SK-N-SH (cell line): ENCODE results near the gene ITGA2. TPM values are rescaled to one million over a fixed set of nuclear protein-coding genes. Genes with fewer than 3 reads are reported as not detected.

Experiments
- CTCF ChIA-PET: fragments of 300-600, 350-600 bp; formaldehyde crosslinking; extraction: SDS; loops from one replicate; lab custom pipeline; 2021; lab: Yijun Ruan, JAX
- POLR2A ChIA-PET: fragments of 350-600 bp; sonication (Branson Sonifier 250); formaldehyde crosslinking; extraction: SDS; loops from one replicate; lab custom pipeline; 2020; ENCODE audit warnings: antibody characterized with exemption, inconsistent platforms; lab: Yijun Ruan, JAX
- DNase-seq: peaks from one replicate; pipeline ENCODE4 v3.0.0; 2012
- H2AFZ ChIP-seq: fragments of 200-600 bp; sonication (generic); 2 replicates; pipeline ENCODE4 v1.8.1; 2016; ENCODE audit warnings: antibody characterized with exemption, mild to moderate bottlenecking, low read depth
- H3F3A ChIP-seq: fragments of 200-600 bp; sonication (generic); replicated peaks from 2 replicates; pipeline ENCODE3; 2016; ENCODE audit warnings: antibody characterized with exemption, mild to moderate bottlenecking; ENCODE audit not compliant: insufficient read depth
- H3K27ac ChIP-seq, 2 experiments: fragments of 200-500 bp in 1 of 2; fragments of 200-600 bp in 1 of 2; sonication (Bioruptor generic) in 1 of 2; sonication (generic), shearing (Covaris generic) in 1 of 2; 2 replicates each; pipeline versions ENCODE4 v1.5.1 to v1.6.1; 2014 to 2016; ENCODE audit warnings: low read depth in 2 of 2, inconsistent platforms in 1 of 2, low read length in 1 of 2, mild to moderate bottlenecking in 1 of 2, mixed read lengths in 1 of 2
- H3K27me3 ChIP-seq: fragments of 200-600 bp; sonication (generic), shearing (Covaris generic); 2 replicates; pipeline ENCODE4 v1.6.1; 2016; ENCODE audit warnings: mixed run types; ENCODE audit not compliant: insufficient read depth
- H3K36me3 ChIP-seq, 2 experiments: fragments of 200-500 bp in 1 of 2; fragments of 200-600 bp in 1 of 2; sonication (Bioruptor generic) in 1 of 2; sonication (generic) in 1 of 2; replicated peaks in 1 of 2; 2 replicates each; pipeline versions ENCODE3 to v1.5.1; 2014 to 2016; ENCODE audit warnings: low read length in 1 of 2, mild to moderate bottlenecking in 1 of 2; ENCODE audit not compliant: insufficient read depth in 2 of 2, control insufficient read depth in 1 of 2
- H3K4me1 ChIP-seq, 2 experiments: fragments of 200-500 bp in 1 of 2; fragments of 200-600 bp in 1 of 2; sonication (Bioruptor generic) in 1 of 2; sonication (generic), shearing (Covaris generic) in 1 of 2; 2 replicates each; pipeline versions ENCODE4 v1.5.1 to v1.6.1; 2014 to 2016; ENCODE audit warnings: low read depth in 1 of 2, low read length in 1 of 2, mixed run types in 1 of 2; ENCODE audit not compliant: insufficient read depth in 2 of 2, control insufficient read depth in 1 of 2
- H3K4me2 ChIP-seq: fragments of 200-600 bp; sonication (generic), shearing (Covaris generic); 2 replicates; pipeline ENCODE4 v1.6.1; 2017; ENCODE audit warnings: mixed run types
- H3K4me3 ChIP-seq, 2 experiments: fragments of 200-500 bp in 1 of 2; fragments of 200-600 bp in 1 of 2; sonication (Bioruptor generic) in 1 of 2; sonication (generic), shearing (Covaris generic) in 1 of 2; 2 replicates each; pipeline versions ENCODE4 v1.5.1 to v1.8.1; 2014 to 2016; ENCODE audit warnings: low read depth in 2 of 2, inconsistent platforms in 1 of 2, low read length in 1 of 2, mild to moderate bottlenecking in 1 of 2, mixed read lengths in 1 of 2, moderate library complexity in 1 of 2
- H3K79me2 ChIP-seq: fragments of 200-600 bp; sonication (generic); 2 replicates; pipeline ENCODE4 v1.8.1; 2017; ENCODE audit warnings: mild to moderate bottlenecking; ENCODE audit not compliant: insufficient read depth
- H3K9ac ChIP-seq: fragments of 200-600 bp; sonication (generic); 2 replicates; pipeline ENCODE4 v1.6.1; 2017; ENCODE audit warnings: mixed run types
- H3K9me2 ChIP-seq: fragments of 200-600 bp; sonication (generic); 2 replicates; pipeline ENCODE4 v1.6.1; 2017; ENCODE audit warnings: mixed run types
- H3K9me3 ChIP-seq: fragments of 200-600 bp; sonication (generic); 2 replicates; pipeline ENCODE4 v1.6.1; 2017; ENCODE audit warnings: mixed run types, mild to moderate bottlenecking, moderate library complexity
- H4K20me1 ChIP-seq: fragments of 200-600 bp; sonication (generic); 2 replicates; pipeline ENCODE4 v1.6.1; 2017; ENCODE audit warnings: mild to moderate bottlenecking, mixed run types; ENCODE audit not compliant: insufficient read depth
- EP300 ChIP-seq, 2 experiments: IDR thresholded peaks; 2 replicates each; pipeline versions ENCODE4 v1.4.0 to v1.6.1; 2012; ENCODE audit warnings: borderline replicate concordance in 1 of 2, low read depth in 1 of 2, low read length in 1 of 2
- EZH2phosphoT487 ChIP-seq: fragments of 200-600 bp; sonication (generic); IDR thresholded peaks from 2 replicates; pipeline ENCODE4 v1.6.1; 2017; ENCODE audit warnings: low read depth, mixed run types, mild to moderate bottlenecking, antibody characterized with exemption, moderate library complexity, borderline replicate concordance
- GABPA ChIP-seq: IDR thresholded peaks from 2 replicates; pipeline ENCODE4 v1.4.0; 2012; ENCODE audit warnings: low read depth, mild to moderate bottlenecking
- IRF3 ChIP-seq: fragments of 150-350 bp; IDR thresholded peaks from 2 replicates; pipeline ENCODE4 v1.6.1; 2016; ENCODE audit warnings: mild to moderate bottlenecking, low read depth, low read length
- JUND ChIP-seq: IDR thresholded peaks from 2 replicates; pipeline ENCODE4 v1.4.0; 2012
- MAX ChIP-seq: IDR thresholded peaks from 2 replicates; pipeline ENCODE4 v1.4.0; 2012; ENCODE audit warnings: low read depth
- MEF2A ChIP-seq: IDR thresholded peaks from 2 replicates; pipeline ENCODE4 v1.4.0; 2012; ENCODE audit warnings: low read depth, borderline replicate concordance
- MXI1 ChIP-seq: IDR thresholded peaks from 2 replicates; pipeline ENCODE4 v1.6.1; 2012; ENCODE audit warnings: mild to moderate bottlenecking, low read depth, low read length, improper control_type of control experiment
- RCOR1 ChIP-seq: fragments of 150-350 bp; IDR thresholded peaks from 2 replicates; pipeline ENCODE4 v1.6.1; 2017; ENCODE audit warnings: antibody characterized with exemption, low read length
- RFX5 ChIP-seq: IDR thresholded peaks from 2 replicates; pipeline ENCODE4 v1.6.1; 2012; ENCODE audit warnings: mild to moderate bottlenecking, improper control_type of control experiment, low read length
- TAF1 ChIP-seq: IDR thresholded peaks from 2 replicates; pipeline ENCODE4 v1.6.1; 2012; ENCODE audit warnings: low read depth, mild to moderate bottlenecking, low read length, moderate library complexity, borderline replicate concordance
- TEAD4 ChIP-seq: IDR thresholded peaks from 2 replicates; pipeline ENCODE4 v1.4.0; 2012; ENCODE audit warnings: mild to moderate bottlenecking, borderline replicate concordance; ENCODE audit not compliant: insufficient read depth
- USF1 ChIP-seq: IDR thresholded peaks from 2 replicates; pipeline ENCODE4 v1.4.0; 2012; ENCODE audit warnings: low read depth, borderline replicate concordance
- USF2 ChIP-seq: fragments of 150-350 bp; IDR thresholded peaks from 2 replicates; pipeline ENCODE4 v1.6.1; 2017; ENCODE audit warnings: antibody characterized with exemption, low read length, low read depth, borderline replicate concordance
- WGBS: methylation state at CpG from one replicate; pipeline ENCODE4 v1.1.6; 2017; ENCODE audit warnings: low lambda C conversion rate; 5-methylcytosine and 5-hydroxymethylcytosine counted together
- polyA plus RNA-seq, 3 experiments: library from polyadenylated mRNA; depleted of rRNA; stranded (reverse); fragments of >200 nt; gene quantifications; 2 replicates each; pipeline ENCODE4 v1.2.3, GENCODE V29; 2012

The ITGA2 gene
- polyA plus RNA-seq, 1 of the 3 experiments (the other 2 are of a cell fraction), result 38.2 TPM

- Histone ChIP-seq H2AFZ (no peak overlapping the region), H3K4me3 (no peak overlapping the region), H3K9ac (peak overlapping the region; percentile 1; the same call in 1 of the 2 replicates)
These were observed 56.1 kb downstream of the ITGA2 start for GRCh38 chr5:53045263-53045662.

GRCh38 chr5:53048248-53048647, 59.1 kb downstream of the ITGA2 start:
- Histone ChIP-seq H3K9me2 (no peaks in the 10 kb centered on the region), H3K27ac (no peak overlapping the region), H3K4me3 (no peak overlapping the region), H3K9ac (no peak overlapping the region), H3K36me3 (peaks cover 34 to 97% of the 10 kb centered on the region in 2 experiments), H4K20me1 (no peaks in the 10 kb centered on the region), H3F3A (peaks cover 46% of the 10 kb centered on the region), H3K79me2 (peaks cover 32% of the 10 kb centered on the region), H3K9me3 (no peaks in the 10 kb centered on the region), H2AFZ (no peak overlapping the region), H3K27me3 (no peaks in the 10 kb centered on the region), H3K4me1 (peaks cover 0 to 13% of the 10 kb centered on the region in 2 experiments; a peak in 1 of 4 replicates), H3K4me2 (no peak overlapping the region)
- ChIA-PET POLR2A (no interaction called here), CTCF (interaction anchor here (1.0 to 1.1 kb wide), 2 partner anchors 8 to 13 kb away, joined by 3 to 4 read pairs; no protein-coding TSS in a partner anchor)
- no peak for TF ChIP-seq RCOR1
- TF ChIP-seq MAX, result no peak
- TF ChIP-seq JUND, result no peak
- TF ChIP-seq GABPA, result no peak
- no peak for TF ChIP-seq TEAD4
- TF ChIP-seq EZH2phosphoT487, result no peak
- TF ChIP-seq RFX5, result no peak
- WGBS, result 92% methylated on average over 2 of the region's 2 CpGs
- no peak for DNase-seq

More at GRCh38 chr5:53045263-53045662, 56.1 kb downstream of the ITGA2 start:
- peaks cover 0 to 23% of the 10 kb centered on the region in 2 experiments; a peak in 2 of 4 replicates for H3K4me1 ChIP-seq
- POLR2A ChIA-PET, result no interaction called here
- no peak for DNase-seq
- no peaks in the 10 kb centered on the region for H3K9me3 ChIP-seq
- H3K36me3 ChIP-seq, result peaks cover 17 to 82% of the 10 kb centered on the region in 2 experiments
- peak overlapping the region; percentile 44; the same call in 1 of the 2 replicates for H3K4me2 ChIP-seq
- no peaks in the 10 kb centered on the region for H4K20me1 ChIP-seq
- CTCF ChIA-PET, result interaction anchor here (1.9 kb wide), 1 partner anchor 10 kb away, joined by 6 read pairs; no protein-coding TSS in a partner anchor
- peaks cover 55% of the 10 kb centered on the region for H3K79me2 ChIP-seq
- no peaks in the 10 kb centered on the region for H3K27me3 ChIP-seq
- peaks cover 40% of the 10 kb centered on the region for H3F3A ChIP-seq
- TF ChIP-seq TAF1 (no peak), IRF3 (no peak), MAX (no peak), USF1 (no peak), EP300 (IDR thresholded peaks at IDR 0.05; ENCODE audit: borderline replicate concordance in 1 of 2, low read depth in 1 of 2, low read length in 1 of 2) (no peak), MEF2A (no peak), MXI1 (no peak), USF2 (no peak)
- H3K27ac ChIP-seq, result peak overlapping the region in 1 of 2 experiments; percentile 32; a peak in 1 of 4 replicates
- no peaks in the 10 kb centered on the region for H3K9me2 ChIP-seq
